Transverse colon (tissue), 4 donors: ENCODE results near the gene MAPK4.

Source experiments
- CTCF ChIP-seq, 5 experiments: fragments of 200-600 bp in 3 of 5; fragments of 450-650 bp in 2 of 5; sonication (generic) in 3 of 5; IDR thresholded peaks; 1 replicate in 2 of 5; 2 replicates in 3 of 5; pipeline ENCODE4 v1.5.1; 2016 to 2017; ENCODE audit warnings: antibody characterized with exemption in 5 of 5, inconsistent platforms in 3 of 5, mild to moderate bottlenecking in 2 of 5, moderate library complexity in 1 of 5
- EP300 ChIP-seq: sonication (generic); formaldehyde crosslinking; IDR thresholded peaks from one replicate; pipeline ENCODE4 v1.6.1; 2017; ENCODE audit warnings: antibody characterized with exemption, low read depth
- POLR2A ChIP-seq: fragments of 450-650 bp; IDR thresholded peaks from one replicate; pipeline ENCODE4 v1.6.1; 2016; ENCODE audit warnings: antibody characterized with exemption, mild to moderate bottlenecking, moderate library complexity
- POLR2AphosphoS5 ChIP-seq, 3 donors: sonication (generic); formaldehyde crosslinking; IDR thresholded peaks; one replicate each; pipeline ENCODE4 v1.6.1; 2016; ENCODE audit warnings: antibody characterized with exemption in 3 of 3

DNA sequence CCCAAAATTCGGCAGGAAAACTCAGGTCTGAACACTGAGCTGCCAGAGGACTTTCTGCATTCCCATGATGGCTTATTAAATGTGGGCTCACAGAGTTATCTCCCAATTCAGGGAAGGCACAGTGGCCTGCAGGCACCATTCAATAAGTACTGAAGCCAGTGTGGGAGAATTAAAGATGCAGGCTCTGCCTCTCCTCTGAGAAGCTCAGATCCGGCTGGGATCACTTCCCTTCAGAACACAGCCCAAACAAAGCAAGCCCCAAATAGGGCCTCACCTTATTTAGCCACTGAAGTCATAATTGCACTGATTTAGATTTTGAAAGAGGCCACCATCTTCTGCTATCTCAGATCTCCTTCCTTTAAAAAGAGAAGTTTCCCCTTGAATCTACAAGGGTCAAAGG lies 94.3 kb downstream of the MAPK4 start:
- TF ChIP-seq CTCF (IDR thresholded peaks at IDR 0.05) (no peak), POLR2A (no peak), EP300 (no peak), POLR2AphosphoS5 (IDR thresholded peaks at IDR 0.05) (no peak)
